Vagina (tissue), 2 donors: ENCODE data around the gene SLC36A2. TPM values are rescaled to one million over a fixed set of nuclear protein-coding genes. Genes with fewer than 3 reads are reported as not detected.

Experiments
- DNase-seq, 2 donors: peaks; one replicate each; pipeline ENCODE4 v3.0.0-alpha.2; 2017; ENCODE audit errors: extremely low spot score in 2 of 2
- H3K27ac ChIP-seq: fragments of 200-600 bp; sonication (generic); one replicate; pipeline ENCODE4 v1.5.1; 2019
- H3K27me3 ChIP-seq: fragments of 200-600 bp; sonication (generic); one replicate; pipeline ENCODE4 v1.5.1; 2019
- H3K36me3 ChIP-seq, 2 donors: fragments of 200-600 bp; sonication (generic); one replicate each; pipeline ENCODE4 v1.5.1; 2017 to 2019
- H3K4me1 ChIP-seq: fragments of 200-600 bp; sonication (generic); one replicate; pipeline ENCODE4 v1.5.1; 2019
- H3K4me3 ChIP-seq, 2 donors: fragments of 200-600 bp; sonication (generic); 1 replicate in 1 of 2; 2 replicates in 1 of 2; pipeline ENCODE4 v1.5.1; 2016 to 2019
- H3K9me3 ChIP-seq: fragments of 200-600 bp; sonication (generic); one replicate; pipeline ENCODE4 v1.5.1; 2019
- CTCF ChIP-seq, 3 experiments: fragments of 450-650 bp in 2 of 3; fragments of 200-600 bp in 1 of 3; sonication (generic) in 1 of 3; IDR thresholded peaks; one replicate each; pipeline ENCODE4 v1.5.1; 2017 to 2019; ENCODE audit warnings: antibody characterized with exemption in 3 of 3, mild to moderate bottlenecking in 2 of 3, moderate library complexity in 2 of 3
- POLR2A ChIP-seq, 2 donors: fragments of 450-650 bp; IDR thresholded peaks; one replicate each; pipeline ENCODE4 v1.6.1; 2017; ENCODE audit warnings: antibody characterized with exemption in 2 of 2, mild to moderate bottlenecking in 2 of 2, moderate library complexity in 2 of 2
- POLR2AphosphoS5 ChIP-seq, 2 donors: sonication (generic); formaldehyde crosslinking; IDR thresholded peaks; one replicate each; pipeline ENCODE4 v1.9.0; 2017; ENCODE audit warnings: antibody characterized with exemption in 2 of 2, mild to moderate bottlenecking in 2 of 2, low read depth in 1 of 2; ENCODE audit not compliant: insufficient read depth in 1 of 2
- intact Hi-C: fragments of 100-400 bp; cut with DNase I; formaldehyde crosslinking; loops from one replicate; pipeline ENCODE4 v1.15.1; 2023
- total RNA-seq: library from RNA; depleted of rRNA; stranded (reverse); fragments of >200 nt; gene quantifications from one replicate; pipeline ENCODE4 v1.2.3, GENCODE V29; 2016

SLC36A2 gene
- total RNA-seq, 1 donor from 2014 or later = not detected

GRCh38 chr5:151283120-151283825 is 64.1 kb downstream of the SLC36A2 start:
- H3K4me3 ChIP-seq = no peak overlapping the region
- no peaks in the 10 kb centered on the region for H3K36me3 ChIP-seq
- no peak for DNase-seq
- no peaks in the 10 kb centered on the region for H3K27me3 ChIP-seq
- H3K4me1 ChIP-seq = no peaks in the 10 kb centered on the region
- H3K9me3 ChIP-seq = no peaks in the 10 kb centered on the region
- no peak overlapping the region for H3K27ac ChIP-seq
- TF ChIP-seq CTCF (IDR thresholded peaks at IDR 0.05) (no peak), POLR2A (IDR thresholded peaks at IDR 0.05) (no peak), POLR2AphosphoS5 (IDR thresholded peaks at IDR 0.05; ENCODE audit: insufficient read depth in 1 of 2, low read depth in 1 of 2) (no peak)
- intact Hi-C loops = no loop called here

GRCh38 chr5:151281001-151281639 is 66.2 kb downstream of the SLC36A2 start:
- Histone ChIP-seq H3K27ac (no peak overlapping the region), H3K4me1 (no peaks in the 10 kb centered on the region), H3K9me3 (no peaks in the 10 kb centered on the region), H3K4me3 (no peak overlapping the region), H3K36me3 (no peaks in the 10 kb centered on the region), H3K27me3 (no peaks in the 10 kb centered on the region)
- intact Hi-C loops = no loop called here
- TF ChIP-seq POLR2AphosphoS5 (IDR thresholded peaks at IDR 0.05; ENCODE audit: insufficient read depth in 1 of 2, low read depth in 1 of 2) (no peak), POLR2A (IDR thresholded peaks at IDR 0.05) (no peak), CTCF (IDR thresholded peaks at IDR 0.05) (no peak)
- DNase-seq = no peak

GRCh38 chr5:151280443-151280842 is 66.9 kb downstream of the SLC36A2 start:
- no peak for DNase-seq
- Histone ChIP-seq H3K27me3 (no peaks in the 10 kb centered on the region), H3K9me3 (no peaks in the 10 kb centered on the region), H3K27ac (no peak overlapping the region), H3K36me3 (no peaks in the 10 kb centered on the region), H3K4me1 (no peaks in the 10 kb centered on the region), H3K4me3 (no peak overlapping the region)
- TF ChIP-seq POLR2AphosphoS5 (IDR thresholded peaks at IDR 0.05; ENCODE audit: insufficient read depth in 1 of 2, low read depth in 1 of 2) = no peak
- no peak for TF ChIP-seq CTCF (IDR thresholded peaks at IDR 0.05)
- no peak for TF ChIP-seq POLR2A (IDR thresholded peaks at IDR 0.05)
- intact Hi-C loops = no loop called here

GRCh38 chr5:151278845-151279244 is 68.5 kb downstream of the SLC36A2 start:
- Histone ChIP-seq H3K4me3 (no peak overlapping the region), H3K36me3 (no peaks in the 10 kb centered on the region), H3K27me3 (no peaks in the 10 kb centered on the region), H3K4me1 (no peaks in the 10 kb centered on the region), H3K27ac (no peak overlapping the region), H3K9me3 (no peaks in the 10 kb centered on the region)
- TF ChIP-seq POLR2A (IDR thresholded peaks at IDR 0.05) = no peak
- TF ChIP-seq POLR2AphosphoS5 (IDR thresholded peaks at IDR 0.05; ENCODE audit: insufficient read depth in 1 of 2, low read depth in 1 of 2) = no peak
- no peak for TF ChIP-seq CTCF (IDR thresholded peaks at IDR 0.05)
- intact Hi-C loops = no loop called here
- no peak for DNase-seq

- no peak for DNase-seq
- Histone ChIP-seq H3K9me3 (no peaks in the 10 kb centered on the region), H3K36me3 (no peaks in the 10 kb centered on the region), H3K4me1 (no peaks in the 10 kb centered on the region), H3K27me3 (no peaks in the 10 kb centered on the region), H3K4me3 (no peak overlapping the region), H3K27ac (no peak overlapping the region)
- intact Hi-C loops = no loop called here
- TF ChIP-seq POLR2AphosphoS5 (IDR thresholded peaks at IDR 0.05; ENCODE audit: insufficient read depth in 1 of 2, low read depth in 1 of 2) (no peak), POLR2A (IDR thresholded peaks at IDR 0.05) (no peak), CTCF (IDR thresholded peaks at IDR 0.05) (no peak)
Observed at GRCh38 chr5:151275803-151276202, 71.6 kb downstream of the SLC36A2 start.
